GM21423 (cell line): ENCODE results near the gene SPNS3.

Source experiments
- ATAC-seq: cut with Tn5 transposase; IDR thresholded peaks from one replicate; pipeline ENCODE4 v1.9.1; 2021; ENCODE audit warnings: mild to moderate bottlenecking, moderate library complexity; ENCODE audit not compliant: unreplicated experiment

Gene SPNS3, protein sequence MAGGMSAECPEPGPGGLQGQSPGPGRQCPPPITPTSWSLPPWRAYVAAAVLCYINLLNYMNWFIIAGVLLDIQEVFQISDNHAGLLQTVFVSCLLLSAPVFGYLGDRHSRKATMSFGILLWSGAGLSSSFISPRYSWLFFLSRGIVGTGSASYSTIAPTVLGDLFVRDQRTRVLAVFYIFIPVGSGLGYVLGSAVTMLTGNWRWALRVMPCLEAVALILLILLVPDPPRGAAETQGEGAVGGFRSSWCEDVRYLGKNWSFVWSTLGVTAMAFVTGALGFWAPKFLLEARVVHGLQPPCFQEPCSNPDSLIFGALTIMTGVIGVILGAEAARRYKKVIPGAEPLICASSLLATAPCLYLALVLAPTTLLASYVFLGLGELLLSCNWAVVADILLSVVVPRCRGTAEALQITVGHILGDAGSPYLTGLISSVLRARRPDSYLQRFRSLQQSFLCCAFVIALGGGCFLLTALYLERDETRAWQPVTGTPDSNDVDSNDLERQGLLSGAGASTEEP

DNA sequence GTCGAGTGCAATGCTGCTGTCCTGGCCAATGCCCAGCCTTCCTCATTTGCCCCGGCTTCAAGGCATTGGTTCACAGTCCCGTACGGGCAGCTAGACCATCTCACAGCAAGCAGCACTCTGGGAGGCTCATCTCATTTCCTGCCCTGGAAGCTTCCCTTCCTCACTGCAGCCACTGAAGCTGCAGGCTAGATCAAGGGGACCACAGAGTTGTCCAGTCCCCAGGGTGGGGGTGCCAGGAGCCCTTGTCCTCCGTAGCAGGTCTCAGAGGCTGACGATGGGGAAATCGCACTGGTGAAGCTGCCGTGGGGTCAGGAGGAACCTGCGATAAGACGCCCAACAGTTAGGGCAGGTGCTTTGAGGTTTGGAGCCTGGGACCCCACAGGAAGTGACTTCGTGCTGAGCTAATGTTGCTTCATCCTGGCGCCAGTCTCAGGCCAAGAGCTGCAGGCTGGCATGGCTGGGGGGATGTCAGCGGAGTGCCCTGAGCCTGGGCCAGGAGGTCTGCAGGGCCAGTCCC is at the start of gene SPNS3:
Gene SPNS3, plus strand, starts transcription at position 426 of the 517 bp plus-strand sequence. Its CDS starts 28 bp downstream, at position 454.
- no peak for ATAC-seq

DNA sequence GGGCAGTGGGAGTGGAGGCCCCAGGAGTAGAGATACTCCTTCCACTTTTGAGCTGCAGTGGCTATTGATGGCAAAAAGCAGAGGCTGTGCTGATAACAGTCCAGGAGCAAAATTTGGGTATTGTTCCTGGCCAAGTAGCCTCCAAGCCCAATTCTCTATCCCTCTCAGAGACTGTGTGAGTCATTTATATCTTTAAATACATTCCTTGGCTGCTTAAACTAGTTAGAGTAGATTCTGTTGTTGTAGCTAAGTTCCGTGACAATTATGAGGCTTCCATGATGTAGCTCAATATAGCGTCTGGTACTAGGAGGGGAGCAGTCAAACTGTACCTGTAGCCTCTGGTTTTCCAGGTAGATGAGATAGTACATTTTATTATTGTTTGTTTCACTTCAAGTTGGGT is 47.3 kb upstream of the SPNS3 start:
- ATAC-seq = no peak

DNA sequence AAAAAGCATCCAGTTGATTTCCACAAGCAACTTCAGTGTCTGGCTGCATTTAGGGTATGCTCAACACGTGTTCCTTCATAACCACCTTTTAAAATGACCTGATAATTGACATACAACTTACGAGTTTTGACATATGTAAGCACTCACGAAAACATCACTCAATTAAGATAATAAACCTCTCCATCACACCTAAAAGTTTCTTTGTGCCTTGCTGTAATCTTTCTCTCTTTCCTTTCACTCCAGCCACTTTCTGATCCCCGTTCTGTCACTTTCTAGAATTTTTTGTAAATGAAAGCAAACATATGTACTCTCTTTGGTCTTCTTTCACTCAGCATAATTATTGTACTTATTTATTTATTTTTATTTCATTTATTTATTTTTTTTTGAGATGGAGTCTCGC is 46.6 kb upstream of the SPNS3 start:
- ATAC-seq = no peak

DNA sequence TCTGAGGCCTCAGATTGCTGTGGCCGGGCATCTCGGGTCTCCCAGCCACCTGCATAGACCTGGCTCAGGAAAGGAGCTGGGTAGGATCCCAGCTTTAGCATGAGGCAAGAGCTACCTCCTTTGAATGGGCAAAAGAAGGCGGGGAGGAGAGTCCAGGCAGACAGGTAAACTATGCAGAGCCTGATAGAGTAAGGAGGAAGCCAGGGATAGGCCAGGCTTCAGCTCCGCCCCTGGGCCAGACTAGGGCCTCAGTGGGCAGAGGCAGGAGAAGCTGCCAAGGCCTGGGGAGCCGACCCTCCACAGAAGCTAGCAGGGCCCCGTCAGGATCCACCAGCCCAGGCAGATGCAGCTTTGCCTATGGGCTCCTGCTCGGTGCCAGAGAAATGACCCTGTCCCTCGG is 44.7 kb upstream of the SPNS3 start:
- no peak for ATAC-seq

DNA sequence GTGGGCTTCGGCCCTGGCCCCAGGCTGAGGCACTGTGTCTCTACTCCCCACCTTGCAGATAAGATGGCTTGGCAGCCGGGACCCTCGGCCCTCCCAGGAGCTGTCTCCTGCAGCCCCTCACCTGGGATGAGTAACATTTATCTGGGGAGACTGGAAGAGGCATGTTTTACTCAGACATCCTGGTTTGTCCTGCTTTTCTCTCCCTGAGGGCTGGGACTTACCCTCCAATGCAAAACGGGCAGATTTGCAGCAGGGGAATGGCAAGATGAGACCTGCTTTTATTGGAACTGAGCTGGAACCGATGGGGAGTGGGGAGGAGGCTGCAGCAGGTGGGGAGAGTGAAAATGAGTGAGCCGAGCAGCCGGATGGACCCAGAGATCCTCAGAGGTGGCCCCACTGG is 39.9 kb upstream of the SPNS3 start:
- no peak for ATAC-seq

DNA sequence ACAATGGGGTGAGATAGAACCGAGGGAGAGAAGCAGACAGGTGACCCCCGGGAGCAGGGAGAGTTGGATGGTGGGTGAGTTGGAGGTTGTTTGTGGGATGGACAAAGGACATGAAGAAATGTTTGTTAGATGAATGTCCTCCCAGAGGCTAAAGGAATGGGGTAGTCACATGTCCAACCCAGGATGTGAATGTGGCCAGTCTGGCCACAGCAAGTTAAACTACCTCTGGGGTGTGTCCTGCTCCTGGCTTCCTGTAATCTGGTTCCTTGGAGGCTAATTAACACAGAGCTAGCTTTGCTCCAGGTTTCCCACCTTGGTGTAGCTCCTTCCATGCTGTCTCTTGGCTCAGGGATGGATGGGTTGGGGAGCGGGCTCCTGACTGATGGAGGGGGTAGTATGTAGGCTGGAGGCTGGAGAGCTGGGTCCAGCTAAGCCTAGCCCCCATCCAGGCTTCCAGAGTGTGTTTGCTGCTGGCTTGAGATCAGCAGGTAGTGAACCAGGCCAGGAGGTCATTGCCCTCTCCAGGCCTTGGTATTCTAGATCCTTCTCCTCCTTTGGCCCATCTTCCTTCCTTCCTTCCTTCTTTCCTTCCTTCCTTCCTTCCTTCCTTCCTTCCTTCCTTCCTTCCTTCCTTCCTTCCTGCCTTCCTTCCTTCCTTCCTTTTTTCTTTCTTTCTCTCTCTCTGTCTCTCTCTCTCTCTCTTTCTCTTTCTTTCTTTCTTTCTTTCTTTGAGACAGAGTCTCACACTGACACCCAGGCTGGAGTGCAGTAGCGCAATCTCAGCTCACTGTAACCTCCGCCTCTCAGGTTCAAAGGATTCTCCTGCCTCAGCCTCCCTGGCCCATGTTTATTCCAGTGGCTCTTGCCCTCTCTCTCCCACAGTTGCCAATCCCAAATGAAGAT is 39.3 kb upstream of the SPNS3 start:
- no peak for ATAC-seq

DNA sequence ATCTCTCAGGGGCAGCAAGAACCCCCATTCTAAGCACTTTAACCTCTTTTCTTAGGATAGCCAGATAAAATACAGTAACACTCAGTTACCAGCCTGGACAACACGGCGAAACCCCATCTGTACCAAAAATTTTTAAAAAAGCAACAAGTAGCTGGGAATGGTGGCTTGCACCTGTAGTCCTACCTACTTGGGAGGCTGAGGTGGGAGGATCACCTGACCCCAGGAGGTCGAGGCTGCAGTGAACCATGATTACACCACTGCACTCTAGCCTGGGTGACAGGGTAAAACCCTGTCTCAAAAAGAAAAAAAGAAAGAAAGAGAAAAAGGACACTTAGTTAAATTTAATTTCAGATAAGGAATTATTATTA is 38.6 kb upstream of the SPNS3 start:
- no peak for ATAC-seq

DNA sequence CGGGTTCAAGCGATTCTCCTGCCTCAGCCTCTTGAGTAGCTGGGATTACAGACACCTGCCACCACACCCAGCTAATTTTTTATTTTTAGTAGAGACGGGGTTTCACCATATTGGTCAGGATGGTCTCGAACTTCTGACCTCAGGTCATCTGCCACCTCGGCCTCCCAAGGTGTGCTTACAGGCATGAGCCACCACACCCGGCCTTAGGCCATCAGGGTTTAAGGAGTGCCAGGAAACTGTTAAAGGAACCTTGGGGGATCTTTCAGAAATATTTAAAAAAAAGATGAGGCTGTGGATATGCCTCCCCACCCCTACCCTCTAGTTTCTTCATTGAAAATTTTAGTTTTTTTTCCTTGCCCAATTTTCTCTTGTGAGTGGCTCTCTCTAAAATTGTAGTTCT is 35.9 kb upstream of the SPNS3 start:
- no peak for ATAC-seq

DNA sequence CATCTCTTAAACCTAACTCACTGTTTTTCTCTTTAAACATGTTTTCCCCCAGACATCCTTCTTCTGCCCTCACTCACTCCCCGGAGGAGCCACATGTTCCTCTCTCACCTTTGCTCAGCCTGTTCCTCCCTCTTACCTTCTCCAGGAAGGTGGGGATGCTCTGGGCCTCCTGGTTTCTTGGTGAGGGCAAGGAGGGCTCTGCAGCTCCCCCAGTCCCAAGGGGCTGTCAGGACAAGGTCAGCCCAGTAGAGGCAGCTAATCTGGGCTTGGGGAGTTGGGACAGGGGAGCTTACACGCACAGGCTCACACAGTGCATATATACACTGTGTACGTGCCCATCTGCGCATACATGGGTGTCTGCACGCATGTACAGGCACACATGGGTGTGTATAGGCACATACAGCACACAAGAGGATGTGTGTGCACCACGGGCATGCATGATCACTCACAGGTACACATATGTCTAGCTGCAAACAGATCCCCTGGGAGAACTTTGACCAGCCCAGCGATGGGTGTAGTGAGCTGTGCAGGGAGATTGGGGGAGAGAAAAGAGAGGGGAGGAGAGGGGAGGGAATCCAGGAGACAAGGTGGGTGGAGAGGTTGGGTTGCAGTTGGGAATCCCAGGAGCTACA is 28.6 kb upstream of the SPNS3 start:
- no peak for ATAC-seq

DNA sequence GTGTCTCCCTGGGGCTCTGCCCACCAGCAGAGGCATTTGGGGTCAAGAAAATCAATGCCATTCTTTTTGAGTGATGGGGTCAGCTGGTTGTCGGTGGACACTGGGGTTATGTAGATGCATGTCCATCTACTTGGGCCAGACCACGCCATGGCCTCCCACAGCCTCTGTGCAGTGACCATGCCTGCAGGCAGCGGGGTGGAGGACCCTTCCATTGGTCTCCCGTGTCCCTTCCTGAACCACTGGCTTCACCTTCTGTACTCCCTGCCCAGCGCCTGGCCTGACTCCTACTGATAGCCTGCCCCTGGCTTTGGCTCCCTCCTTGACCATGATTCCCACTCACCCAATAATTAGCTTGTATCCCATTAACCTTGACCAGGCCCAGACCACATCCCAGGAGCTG is 28.0 kb upstream of the SPNS3 start:
- ATAC-seq = no peak

DNA sequence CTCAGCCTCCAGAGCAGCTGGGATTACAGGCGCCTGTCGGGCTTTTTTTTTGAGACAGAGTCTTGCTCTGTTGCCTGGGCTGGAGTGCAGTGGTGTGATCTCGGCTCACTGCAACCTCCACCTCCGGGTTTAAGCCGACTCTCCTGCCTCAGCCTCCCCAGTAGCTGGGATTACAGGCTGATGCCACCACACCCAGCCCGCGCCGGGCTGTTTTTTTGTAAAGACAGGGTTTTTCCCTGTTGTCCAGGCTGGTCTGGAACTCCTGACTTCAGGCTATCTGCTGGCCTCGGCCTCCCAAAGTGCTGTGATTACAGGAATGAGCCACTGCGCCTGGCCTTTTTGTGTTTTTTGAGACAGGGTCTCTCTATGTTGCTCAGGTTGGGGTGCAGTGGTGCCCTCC is 27.4 kb upstream of the SPNS3 start:
- ATAC-seq = no peak

DNA sequence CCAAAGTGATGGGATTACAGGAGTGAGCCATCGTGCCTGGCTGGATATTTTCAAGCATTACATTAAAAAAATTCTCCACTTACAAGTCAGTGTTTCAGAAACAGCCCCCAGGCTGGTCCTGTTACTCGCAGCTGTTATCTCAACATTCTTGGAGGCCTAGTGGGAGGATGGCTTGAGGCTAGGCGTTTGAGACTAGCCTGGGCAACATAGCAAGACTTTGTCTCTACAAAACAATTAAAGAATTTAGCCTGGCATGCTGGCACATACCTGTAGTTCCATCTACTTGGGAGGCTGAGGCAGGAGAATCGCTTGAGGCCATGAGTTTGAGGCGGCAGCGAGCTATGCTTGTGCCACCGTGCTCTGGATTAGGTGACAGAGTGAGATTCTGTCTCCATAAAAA is 26.5 kb upstream of the SPNS3 start:
- ATAC-seq = no peak

DNA sequence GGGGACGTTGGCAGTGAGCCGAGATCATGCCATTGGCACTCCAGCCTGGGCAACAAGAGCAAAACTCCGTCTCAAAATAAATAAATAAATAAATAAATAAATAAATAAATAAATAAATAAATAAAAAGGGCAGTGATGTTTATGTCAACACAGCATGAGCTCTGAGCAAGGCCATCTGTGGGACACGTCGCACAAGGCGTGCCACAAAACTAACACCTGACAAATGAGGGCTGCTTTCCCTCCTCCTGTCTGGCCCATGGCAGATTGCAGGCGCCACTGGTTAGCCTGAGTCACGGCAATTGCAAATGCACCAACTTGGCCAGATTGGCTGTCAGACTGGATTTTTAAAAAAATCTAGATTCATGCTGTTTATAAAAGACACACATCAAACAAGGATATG is 25.9 kb upstream of the SPNS3 start:
- no peak for ATAC-seq

DNA sequence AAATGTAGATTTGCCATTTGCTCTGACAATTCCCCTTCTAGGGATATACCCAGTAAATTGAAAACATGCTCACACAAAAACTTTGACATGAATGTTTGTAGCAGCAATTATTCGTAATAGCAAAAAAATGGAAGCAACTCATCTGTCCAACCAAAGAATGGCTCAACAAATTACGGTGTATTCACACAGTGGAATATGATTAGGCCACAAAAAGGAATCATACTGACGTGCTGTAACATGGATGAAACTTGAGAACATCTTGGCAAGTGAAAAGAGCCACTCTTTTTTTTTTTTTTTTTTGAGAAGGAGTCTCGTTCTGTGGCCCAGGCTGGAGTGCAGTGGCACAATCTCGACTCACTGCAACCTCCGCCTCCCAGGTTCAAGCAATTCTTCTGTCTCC is 24.1 kb upstream of the SPNS3 start:
- ATAC-seq = no peak

DNA sequence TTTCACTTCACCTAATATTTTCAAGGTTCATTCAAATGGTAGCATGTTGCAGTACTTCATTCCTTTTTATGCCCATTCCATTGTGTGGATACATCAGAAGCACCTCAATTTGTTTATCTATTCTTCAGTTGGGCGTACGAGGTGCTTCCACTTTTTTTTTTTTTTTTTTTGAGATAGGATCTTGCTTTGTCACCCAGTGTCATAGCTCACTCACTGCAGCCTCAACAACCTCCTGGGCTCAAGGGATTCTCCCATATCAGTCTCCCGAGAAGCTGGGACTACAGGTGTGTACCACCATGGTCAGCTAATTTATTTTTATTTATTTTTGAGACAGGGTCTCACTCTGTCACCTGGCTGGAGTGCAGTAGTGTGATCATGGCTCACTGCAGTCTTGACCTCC is 22.5 kb upstream of the SPNS3 start:
- no peak for ATAC-seq

DNA sequence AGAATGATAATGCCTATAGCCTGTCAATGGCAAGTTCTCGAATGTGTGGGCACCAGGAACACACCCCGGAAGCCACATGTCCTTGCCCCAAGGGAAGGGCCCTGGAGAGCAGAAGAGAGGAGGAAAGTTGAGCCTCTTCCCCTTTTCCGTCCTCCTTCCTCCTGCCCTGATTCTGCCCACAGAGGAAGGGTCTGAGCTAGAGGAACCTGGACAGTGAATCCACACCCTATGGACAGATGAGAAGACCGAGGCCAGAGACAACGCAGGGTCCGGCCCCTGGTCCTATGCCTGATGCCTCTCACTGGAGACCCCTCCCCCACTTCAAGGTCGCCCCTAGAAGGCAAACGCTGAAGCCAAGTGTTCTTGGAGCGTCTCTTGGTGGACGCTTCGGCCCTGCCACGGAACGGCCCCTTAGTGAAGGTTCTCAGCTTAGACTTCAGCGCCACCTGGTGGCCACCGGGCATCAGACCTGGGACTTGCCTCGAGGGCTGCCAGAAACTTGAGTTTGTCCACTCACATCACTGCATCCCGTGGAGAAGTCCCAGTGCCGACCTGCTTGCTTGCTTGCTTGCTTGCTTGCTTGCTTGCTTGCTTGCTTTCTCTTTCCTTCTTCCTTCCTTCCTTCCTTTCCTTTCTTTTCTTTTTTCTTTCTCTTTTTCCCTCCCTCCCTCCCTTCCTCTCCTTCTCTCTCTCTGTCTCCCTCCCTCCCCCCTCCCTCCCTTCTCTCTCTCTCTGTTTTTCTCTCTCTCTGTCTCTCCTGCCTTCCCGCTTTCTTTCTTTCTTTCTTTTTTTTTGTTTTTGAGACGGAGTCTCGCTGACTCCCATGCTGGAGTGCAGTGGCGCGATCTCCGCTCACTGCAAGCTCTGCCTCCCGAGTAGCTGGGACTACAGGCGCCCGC is 20.6 kb upstream of the SPNS3 start:
- peak; percentile 52 for ATAC-seq

DNA sequence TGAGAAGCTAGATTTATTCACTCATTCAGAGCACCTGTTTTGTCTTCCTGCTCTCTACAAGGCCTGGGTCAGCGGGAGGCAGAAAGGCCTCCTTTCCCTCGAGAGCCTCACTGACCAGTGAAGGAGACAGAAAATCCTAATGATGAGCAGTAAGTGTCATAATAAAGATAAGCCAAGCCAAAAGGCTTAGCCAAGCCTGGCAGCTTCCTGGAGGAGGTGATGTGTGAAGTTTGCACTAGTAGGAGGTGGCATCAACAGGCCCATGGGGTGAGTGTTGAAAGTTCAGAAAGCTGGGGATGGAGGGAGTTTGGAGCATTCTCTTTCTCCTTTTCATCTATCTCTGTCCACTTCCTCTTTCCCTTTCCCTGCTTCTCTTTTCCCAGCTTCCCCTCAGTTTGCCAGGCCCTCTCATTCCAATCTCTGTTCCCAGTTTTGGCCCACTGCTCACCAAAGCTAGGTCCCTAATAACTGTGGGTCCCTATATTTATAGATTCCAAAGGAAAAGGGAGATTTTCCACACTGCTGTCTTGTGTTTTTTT is 16.5 kb upstream of the SPNS3 start:
- ATAC-seq = no peak

DNA sequence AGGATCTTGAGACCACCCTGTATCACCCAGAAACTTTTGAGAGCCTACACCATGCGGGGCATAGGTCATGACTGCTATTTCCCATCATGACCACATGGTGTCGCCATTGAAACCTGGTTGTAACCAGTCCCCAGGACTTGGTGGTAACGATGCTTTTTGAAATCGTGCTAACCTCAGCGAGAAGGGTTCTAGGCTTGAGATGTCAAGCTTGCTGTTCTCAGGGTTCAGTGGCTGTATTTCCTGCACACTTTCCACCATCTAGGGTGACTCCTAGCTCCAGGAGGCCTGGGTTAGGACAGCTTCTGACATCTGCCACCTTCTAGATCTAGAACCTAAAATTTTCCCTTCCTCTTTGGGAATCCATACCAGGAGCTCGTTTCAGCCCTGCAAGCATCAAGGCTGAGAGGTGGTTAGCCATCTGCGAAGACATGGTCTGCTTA is 13.0 kb upstream of the SPNS3 start:
- no peak for ATAC-seq

DNA sequence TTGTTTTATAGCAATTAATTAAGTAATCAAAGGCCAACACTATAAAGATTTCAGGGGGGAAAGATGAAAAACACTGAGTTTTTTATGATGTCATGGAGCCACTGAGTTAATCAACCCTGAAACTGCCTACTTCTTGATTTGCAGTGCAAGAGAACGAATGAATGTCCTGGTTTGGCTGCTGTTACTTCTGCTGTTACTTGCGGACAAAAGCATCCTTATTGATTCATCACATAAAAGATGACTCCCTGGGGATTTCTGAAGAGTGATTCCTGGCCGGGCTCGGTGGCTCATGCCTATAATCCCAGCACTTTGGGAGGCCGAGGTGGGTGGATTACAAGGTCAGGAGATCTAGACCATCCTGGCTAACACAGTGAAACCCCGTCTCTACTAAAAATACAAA is 10.9 kb upstream of the SPNS3 start:
- no peak for ATAC-seq

DNA sequence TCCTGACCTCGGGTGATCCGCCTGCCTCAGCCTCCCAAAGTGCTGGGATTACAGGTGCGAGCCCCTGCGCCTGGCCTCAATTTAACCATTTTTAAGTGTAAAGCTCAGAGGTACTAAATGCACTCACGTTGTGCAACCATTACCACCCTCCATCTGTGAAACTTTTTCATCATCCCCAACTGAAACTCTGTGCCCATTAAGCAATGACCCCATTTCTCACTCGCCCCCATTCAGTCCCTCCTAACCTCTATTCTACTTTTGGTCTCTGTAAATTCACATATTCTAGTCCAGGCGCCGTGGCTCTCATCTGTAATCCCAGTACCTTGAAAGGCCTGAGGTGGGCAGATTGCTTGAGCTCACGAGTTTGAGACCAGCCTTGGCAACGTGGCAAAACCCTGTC is 8.3 kb upstream of the SPNS3 start:
- ATAC-seq = no peak
